LNCAP (cell line): ENCODE results near the gene SOCS1.

ENCODE experiments used
- CTCF ChIP-seq: fragments of 450-650 bp; IDR thresholded peaks from 2 replicates; pipeline ENCODE4 v1.5.1; 2017; ENCODE audit warnings: mild to moderate bottlenecking

Gene SOCS1

GRCh38 chr16:11232852-11233726 is 22.9 kb downstream of the SOCS1 start:
- TF ChIP-seq CTCF, result no peak

GRCh38 chr16:11232302-11232851 is 23.6 kb downstream of the SOCS1 start:
- no peak for TF ChIP-seq CTCF

- no peak for TF ChIP-seq CTCF
These were observed 24.5 kb downstream of the SOCS1 start for GRCh38 chr16:11231367-11231970.

GRCh38 chr16:11229906-11230305 is 26.1 kb downstream of the SOCS1 start:
- no peak for TF ChIP-seq CTCF

GRCh38 chr16:11229432-11229831 is 26.6 kb downstream of the SOCS1 start:
- no peak for TF ChIP-seq CTCF

- TF ChIP-seq CTCF, result no peak
These were observed 30.1 kb downstream of the SOCS1 start for GRCh38 chr16:11225677-11226549.

GRCh38 chr16:11224894-11225676 is 30.9 kb downstream of the SOCS1 start:
- TF ChIP-seq CTCF, result no peak
